Occipital lobe (tissue), 2 donors: ENCODE data around the gene LIF. TPM values are rescaled to one million over a fixed set of nuclear protein-coding genes. Genes with fewer than 3 reads are reported as not detected.
A peak's percentile ranks its signal among the peaks of the same experiment; 100 is the strongest.

Experiments
- DNase-seq: peaks from one replicate; lab custom pipeline; 2025; lab: John Stamatoyannopoulos, UW
- total RNA-seq: library from RNA; depleted of rRNA; stranded (reverse); fragments of >200 nt; gene quantifications from one replicate; pipeline ENCODE4 v1.2.3, GENCODE V29; 2014

Gene LIF
- not detected for total RNA-seq

GRCh38 chr22:30245985-30246813, at the start of gene LIF:
LIF (minus strand) TSS chr22:30246759; CDS start chr22:30246695, 64 bp downstream.
- DNase-seq, result no peak

DNA sequence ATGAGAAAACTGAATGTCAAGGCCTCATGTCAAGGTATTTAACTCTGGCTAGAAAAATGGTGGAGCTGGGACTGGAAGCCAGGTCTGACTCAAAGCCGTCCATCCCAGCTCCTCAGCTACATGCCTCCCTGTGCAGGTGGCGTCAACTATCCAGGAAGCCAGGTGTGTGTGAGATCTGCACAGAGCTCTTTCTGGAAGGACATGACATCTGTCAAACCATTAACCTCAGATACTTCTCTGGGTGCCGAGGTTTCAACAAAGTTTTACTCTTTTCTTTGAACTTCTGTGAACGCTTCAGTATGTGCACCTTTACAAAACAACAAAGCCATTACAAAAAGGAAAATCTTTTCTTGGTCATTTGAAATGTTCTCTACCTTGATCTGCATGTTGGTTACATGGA, 49.8 kb upstream of the LIF start:
- no peak for DNase-seq

- DNase-seq, result no peak
Observed at GRCh38 chr22:30295576-30295975, 49.0 kb upstream of the LIF start.

GRCh38 chr22:30294830-30295229, 48.3 kb upstream of the LIF start:
- DNase-seq, result no peak

- DNase-seq, result no peak
Observed at GRCh38 chr22:30294066-30294465, 47.5 kb upstream of the LIF start.

GRCh38 chr22:30293026-30293425, 46.5 kb upstream of the LIF start:
- no peak for DNase-seq

DNA sequence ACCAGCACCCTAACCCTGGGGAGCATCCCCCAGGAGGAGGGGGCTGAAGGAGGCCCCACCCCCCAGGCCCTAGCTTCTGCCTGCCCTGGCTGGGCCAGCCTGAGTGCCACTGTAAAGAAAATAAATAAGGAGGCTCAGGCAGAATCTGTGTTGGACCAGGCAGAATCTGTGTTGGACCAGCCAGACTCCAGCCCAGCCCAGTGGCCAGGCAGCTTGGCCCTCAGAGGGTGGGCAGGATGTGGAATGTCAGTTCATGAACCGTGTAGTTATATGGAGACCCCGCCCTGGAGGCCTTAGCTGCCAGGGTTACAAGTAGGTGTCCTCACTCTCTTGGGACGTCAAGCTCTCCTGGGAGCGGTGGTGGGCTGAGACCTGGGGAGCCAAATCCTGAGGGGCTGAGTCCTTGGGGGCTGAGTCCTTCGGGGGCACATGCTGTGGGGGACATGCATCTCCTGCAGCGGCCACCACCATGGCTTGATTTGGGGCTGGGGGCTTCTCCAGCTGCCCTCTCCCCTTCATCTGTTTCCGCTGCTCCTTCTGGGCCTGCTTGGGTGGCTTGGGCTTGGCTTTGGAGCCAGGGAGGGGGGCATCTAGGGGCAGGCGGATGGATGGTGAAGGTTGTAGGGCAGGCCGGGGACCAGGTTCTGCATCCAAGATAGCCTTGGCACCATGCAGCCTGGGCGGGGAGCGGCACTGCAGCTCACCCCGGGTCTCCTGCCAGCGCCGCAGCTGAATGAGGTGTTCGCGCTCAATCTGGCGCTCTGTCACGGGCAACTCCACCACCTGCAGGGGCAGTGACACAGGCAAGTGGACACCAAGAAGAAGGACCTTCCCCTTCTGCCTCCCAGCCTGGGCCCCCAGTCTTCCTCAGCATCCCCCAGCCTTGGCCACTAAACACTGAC, 45.8 kb upstream of the LIF start:
- DNase-seq, result no peak

DNA sequence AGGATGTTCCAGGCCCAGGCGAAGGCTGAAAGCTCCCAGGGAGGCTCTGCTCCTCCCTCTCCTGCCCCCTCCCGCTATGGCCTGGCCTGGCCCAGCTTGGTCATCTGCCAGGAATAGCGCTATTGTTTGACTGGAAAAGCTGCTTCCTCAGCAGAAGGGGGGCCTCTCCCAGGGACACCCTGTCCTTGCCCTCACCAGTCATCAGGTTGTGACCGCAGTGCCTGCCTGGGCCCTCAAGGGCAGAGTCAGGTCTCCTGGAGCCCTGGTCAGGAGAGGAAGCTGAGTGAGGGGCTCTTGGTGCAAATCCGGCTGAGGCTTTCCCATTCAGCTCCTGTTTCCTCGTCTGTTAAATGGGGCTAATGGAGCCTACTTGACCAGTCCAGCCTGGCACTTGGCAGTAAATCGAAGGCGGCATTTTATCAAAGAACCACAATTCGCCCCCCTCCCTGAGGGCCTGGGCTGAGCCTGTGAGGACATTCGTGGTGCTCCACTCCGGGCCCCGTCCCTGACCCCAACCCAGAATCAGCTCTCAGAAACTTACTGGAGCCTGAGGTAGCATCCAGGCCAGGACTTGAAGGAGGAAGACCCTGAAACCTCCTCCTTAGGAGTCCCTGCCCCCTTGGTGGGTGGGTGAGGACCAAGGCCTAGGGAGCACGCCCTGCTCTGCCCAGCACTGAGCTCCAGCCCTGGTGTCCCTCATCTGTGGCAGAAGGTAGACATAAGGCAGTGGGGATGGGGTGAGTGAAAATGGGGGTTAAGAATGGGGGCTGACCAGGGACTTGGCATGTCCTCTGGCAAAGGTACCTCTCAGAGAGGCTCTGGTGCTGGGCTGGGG, 44.7 kb upstream of the LIF start:
- DNase-seq, result peak; percentile 74

- no peak for DNase-seq
Observed at GRCh38 chr22:30290342-30291057, 43.9 kb upstream of the LIF start.

- DNase-seq, result no peak
Observed at GRCh38 chr22:30289980-30290313, 43.4 kb upstream of the LIF start.

- DNase-seq, result peak; percentile 99
Observed at GRCh38 chr22:30289141-30289979, 42.8 kb upstream of the LIF start, which contains the start of gene CASTOR1. CASTOR1 (minus strand) TSS chr22:30289505; CDS start chr22:30289497, 8 bp downstream.

GRCh38 chr22:30288419-30289140, 42.0 kb upstream of the LIF start:
- DNase-seq, result no peak

DNA sequence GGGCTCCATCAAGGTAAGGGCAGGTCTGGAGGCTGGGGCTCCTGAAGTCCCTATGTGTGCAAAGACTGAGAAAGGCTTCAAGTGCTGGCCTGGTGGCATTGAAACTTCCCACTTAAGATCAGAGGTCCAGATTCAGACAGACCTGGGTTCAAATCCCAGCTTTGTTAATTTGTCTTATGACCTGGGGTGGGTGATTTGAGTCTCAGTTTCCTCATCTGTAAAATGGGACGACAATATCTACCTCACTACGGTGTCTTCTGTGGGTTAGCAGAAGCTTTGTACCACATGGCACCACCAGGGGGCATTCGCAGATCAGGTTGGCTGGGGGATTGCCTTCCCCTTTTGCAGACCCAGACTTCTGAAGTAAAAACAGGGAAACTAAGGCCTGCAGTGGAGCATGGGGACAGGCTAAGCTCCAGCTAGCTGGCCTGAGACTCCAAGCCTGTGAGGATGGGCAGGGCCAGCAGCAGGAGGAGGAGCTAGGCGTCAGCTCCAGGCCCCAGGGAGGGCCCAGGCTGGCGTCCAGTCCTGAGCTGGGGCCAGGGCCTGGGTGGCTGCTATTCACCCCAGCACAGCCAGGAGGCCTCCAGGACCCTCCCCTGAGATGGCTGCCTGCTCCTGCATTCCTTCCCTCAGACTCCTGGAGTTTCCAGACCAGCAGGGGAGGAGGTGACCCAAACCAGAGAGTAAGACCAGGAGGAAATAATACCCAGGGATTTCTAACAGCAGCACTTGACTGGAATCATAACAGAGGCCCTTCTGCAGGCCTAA, 41.3 kb upstream of the LIF start:
- DNase-seq, result peak; percentile 74

- DNase-seq, result no peak
Observed at GRCh38 chr22:30286813-30287647, 40.5 kb upstream of the LIF start.

DNA sequence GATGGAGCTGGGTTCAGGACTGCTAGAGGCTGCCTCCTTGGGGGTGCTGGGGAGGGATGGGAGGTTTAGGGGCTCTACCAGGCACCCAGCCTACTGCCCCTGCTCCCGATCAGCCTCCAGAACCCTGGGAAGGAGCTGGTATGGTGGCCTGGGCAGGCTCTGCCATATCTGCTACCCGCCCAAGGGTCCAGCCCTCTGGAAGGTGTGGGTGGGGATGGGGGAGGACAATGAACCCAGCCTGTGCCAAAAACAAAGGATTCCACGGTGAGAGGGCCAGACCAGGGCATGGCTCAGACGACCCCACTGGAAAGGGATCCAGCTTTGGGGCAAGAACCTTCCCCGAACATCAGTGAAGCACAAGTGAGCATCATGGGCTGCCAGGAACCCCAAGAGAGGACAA, 39.8 kb upstream of the LIF start:
- DNase-seq, result no peak

- no peak for DNase-seq
Observed at GRCh38 chr22:30285846-30286200, 39.3 kb upstream of the LIF start.

DNA sequence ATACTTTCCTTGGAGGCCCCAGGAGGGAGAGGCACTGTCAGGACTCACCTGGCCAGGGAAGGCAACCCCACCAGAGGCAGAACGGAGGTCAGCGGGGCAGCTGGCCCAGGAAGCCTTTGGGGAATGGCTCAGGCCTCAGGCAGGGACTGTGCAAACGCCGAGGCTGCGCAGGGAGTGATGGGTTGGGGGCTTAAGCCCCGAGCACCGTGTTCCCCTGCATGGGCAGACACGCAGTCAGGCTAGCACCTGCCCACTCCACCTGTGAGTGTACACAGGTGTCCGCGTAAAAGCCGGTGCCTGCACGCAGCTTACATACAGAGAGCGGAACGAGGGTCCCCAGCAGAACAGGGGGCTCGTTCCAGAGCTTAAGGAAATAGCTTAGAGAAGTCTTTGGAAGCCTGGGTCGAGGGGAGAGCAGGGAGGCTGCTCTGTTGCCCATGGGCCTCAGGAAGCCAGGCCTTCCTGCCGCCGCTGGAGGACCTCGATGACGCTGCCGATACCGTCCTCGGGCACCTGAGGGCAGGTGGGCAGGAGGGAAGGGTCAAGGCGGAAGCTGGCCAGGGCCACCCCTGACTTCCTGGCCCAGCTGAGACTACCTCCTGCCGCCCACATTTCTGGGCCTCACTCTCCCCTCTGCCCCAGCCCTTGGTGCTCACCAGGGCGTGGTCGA, 38.8 kb upstream of the LIF start:
- DNase-seq, result no peak
